ENCODE measurements around the gene RAB30.
"Not testable (repeated sequence)": the region's sequence is repeated elsewhere in the genome, so short reads cannot be mapped to it uniquely, and the experiment has no call there.

Gene RAB30

GRCh38 chr11:83035070-83035854 is 36.4 kb downstream of the RAB30 start:
- no peak for DNase-seq

- no peak for DNase-seq
Observed at GRCh38 chr11:83034673-83035014, 37.1 kb downstream of the RAB30 start.

- DNase-seq = peak; percentile 34
Observed at GRCh38 chr11:83033972-83034672, 37.6 kb downstream of the RAB30 start.

- no peak for DNase-seq
Observed at GRCh38 chr11:83033371-83033770, 38.3 kb downstream of the RAB30 start.

- DNase-seq = no peak
Observed at GRCh38 chr11:83031127-83031526, 40.6 kb downstream of the RAB30 start.

GRCh38 chr11:83027794-83028193 is 43.9 kb downstream of the RAB30 start:
- DNase-seq = no peak

DNA sequence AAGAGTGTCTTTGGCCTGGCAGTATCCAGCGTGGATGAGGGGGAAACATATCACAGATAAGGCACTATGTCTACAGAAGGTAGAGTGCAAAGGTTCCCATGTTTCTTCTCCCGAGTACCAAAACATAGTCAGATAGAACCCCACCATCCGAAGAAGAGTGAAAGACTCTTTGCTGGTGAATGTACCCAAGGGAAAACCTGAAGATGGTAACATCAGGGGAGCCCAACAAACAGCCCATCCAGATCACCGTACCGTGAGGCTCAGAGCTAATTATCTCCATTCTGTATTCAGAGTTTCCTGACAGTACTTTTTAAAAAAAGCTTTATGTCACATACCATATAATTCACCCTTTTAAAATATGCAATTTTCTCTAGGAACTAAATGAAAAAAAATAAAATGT is 44.4 kb downstream of the RAB30 start:
- no peak for DNase-seq

- DNase-seq = no peak
Observed at GRCh38 chr11:83026229-83026628, 45.5 kb downstream of the RAB30 start.

DNA sequence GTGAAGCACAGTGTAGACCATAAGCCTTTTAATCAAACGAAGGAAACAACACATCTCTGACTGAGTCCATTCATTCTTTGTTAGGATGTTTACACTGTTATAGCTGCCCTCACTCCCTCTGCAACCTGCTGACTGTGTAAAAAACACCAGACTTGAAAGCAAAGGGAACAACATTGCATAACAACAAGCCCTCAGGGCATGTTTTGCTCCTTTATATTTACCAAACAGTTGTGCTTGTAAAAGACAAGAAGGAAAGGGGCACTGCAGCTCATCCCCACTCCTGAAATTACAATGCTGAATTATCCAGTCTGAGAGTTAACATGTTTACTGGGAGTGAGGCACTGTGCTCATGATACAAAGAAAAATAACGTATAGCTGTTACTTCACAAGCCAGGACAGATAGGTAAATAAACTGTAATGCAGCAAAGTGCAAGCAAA is 46.4 kb downstream of the RAB30 start:
- no peak for DNase-seq

DNA sequence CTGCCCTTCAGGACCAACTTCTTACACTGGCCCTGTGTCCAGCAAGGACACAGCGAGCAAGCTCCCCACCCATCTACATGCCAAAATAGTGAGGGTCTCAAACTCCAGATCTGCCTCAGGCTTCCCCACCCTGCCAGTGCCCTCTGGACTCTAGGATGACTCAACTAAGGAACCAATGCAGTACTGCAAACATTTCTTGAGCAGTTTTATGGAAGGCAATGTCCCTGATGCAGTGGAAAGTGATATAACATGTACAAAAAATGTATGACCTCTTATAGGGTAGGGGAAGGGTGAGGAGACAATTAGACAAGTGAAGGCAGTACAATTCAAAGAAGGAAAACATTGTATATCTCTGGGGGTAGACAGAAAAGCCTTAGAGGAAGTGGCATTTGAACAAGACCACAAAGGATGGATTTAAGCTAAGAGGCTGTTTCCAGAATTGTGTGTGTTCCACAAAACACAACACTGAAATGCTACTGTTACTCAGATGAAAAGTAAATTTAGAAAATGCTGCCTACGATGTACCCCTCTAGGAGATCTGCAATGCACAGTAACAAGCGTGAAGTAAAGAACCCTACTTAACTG is 47.3 kb downstream of the RAB30 start:
- DNase-seq = no peak

GRCh38 chr11:83023410-83023809 is 48.3 kb downstream of the RAB30 start:
- DNase-seq = no peak

- no peak for DNase-seq
Observed at GRCh38 chr11:83021780-83022125, 49.9 kb downstream of the RAB30 start.

DNA sequence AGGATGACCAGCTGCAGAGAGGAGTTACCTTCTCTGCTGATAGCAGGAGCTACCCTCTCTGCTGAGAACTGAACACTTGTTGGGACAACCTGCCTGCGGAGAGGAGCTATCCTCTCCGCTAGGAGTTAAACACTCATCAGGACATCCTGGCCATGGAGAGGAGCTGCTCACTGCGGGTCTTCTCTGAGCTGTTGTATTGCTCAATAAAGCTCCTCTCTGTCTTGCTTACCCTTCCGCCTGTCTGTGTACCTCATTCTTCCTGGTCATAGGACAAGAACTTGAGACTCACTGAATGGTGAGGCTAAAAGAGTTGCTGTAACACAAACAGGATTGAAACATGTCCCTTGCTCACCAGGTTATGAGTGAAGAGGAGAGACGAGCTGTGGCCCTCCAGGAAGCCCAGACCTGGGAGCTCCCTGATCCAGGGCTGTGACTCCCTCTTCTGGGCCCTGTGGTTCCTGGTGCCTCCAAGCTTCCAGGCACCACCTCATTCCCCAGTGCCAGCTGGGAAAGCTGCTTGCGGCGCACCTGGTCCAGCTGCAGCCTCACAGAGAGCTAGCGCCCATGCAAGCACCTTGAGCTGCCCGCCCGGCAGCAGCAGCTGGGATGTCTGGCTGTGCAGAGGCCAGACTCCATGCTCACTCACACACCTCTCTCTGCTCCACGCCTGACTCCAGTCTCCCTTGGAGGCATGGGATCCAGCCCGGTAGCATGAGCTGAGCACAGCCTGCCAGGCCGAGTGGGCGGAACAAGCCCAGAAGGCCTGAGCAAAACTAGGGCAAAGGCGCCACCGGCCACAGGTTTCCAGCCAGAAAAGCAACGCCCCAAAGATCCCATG is 50.5 kb downstream of the RAB30 start:
- no peak for DNase-seq

- no peak for DNase-seq
Observed at GRCh38 chr11:83019888-83020579, 51.7 kb downstream of the RAB30 start.

DNA sequence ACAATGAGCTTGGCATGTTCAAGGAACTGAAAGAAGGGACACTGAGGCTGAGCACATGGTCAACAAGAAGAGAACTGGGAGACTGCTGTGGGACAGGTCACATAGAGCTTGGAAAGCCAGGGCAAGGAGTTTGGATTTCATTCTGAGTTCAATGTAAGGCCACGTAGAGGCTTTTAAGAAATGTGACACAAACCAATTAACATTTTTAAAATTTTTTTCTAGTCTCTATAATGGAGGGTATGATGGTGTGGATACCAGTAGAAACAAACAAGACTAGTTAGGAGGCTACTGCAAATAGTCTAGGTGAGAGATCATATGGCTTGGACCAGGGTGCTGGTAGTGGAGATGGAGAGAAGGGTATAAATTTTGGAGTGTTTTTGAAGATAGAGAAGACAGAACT is 56.7 kb downstream of the RAB30 start:
- DNase-seq = no peak

GRCh38 chr11:83012168-83013067 is 59.3 kb downstream of the RAB30 start:
- DNase-seq = no peak

GRCh38 chr11:83011333-83012167 is 60.1 kb downstream of the RAB30 start:
- no peak for DNase-seq

- no peak for DNase-seq
Observed at GRCh38 chr11:83009999-83010398, 61.7 kb downstream of the RAB30 start.

- not testable (repeated sequence) for DNase-seq
Observed at GRCh38 chr11:83009136-83009535, 62.6 kb downstream of the RAB30 start.

DNA sequence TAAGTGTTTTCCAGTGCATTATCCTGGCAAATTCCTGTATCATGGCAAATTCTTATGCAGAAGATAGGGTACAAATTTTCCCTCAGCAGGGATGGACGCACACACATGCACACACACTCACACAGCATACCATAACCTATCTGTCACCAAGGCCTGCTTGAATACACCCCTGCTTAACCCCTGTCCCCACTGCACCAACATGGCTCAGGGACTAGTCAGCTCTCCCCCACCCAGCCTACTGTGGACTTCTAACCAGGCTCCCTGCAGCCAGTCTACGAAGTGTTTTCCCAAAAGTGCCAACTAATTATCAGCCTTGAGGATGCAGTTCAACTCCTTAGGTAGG is 63.1 kb downstream of the RAB30 start:
- no peak for DNase-seq

Data from hematopoietic multipotent progenitor cell treated with erythropoietin and hydrocortisone succinate and interleukin-3 and kit ligand, for 8 days (in vitro differentiated cells).